22Rv1 (cell line): ENCODE measurements around the gene TOR1B.

ENCODE experiments used
- H3K27ac ChIP-seq: fragments of 450-650 bp; 2 replicates; pipeline ENCODE4 v1.5.1; 2017
- ZFX ChIP-seq: fragments of 450-650 bp; IDR thresholded peaks from 2 replicates; pipeline ENCODE4 v1.6.1; 2017; ENCODE audit warnings: antibody characterized with exemption, borderline replicate concordance
- TF ChIP-seq, protein P1 (sequence below): fragments of 450-650 bp; IDR thresholded peaks from 2 replicates; pipeline ENCODE4 v1.5.1; 2017; ENCODE audit warnings: mild to moderate bottlenecking

Gene TOR1B

DNA sequence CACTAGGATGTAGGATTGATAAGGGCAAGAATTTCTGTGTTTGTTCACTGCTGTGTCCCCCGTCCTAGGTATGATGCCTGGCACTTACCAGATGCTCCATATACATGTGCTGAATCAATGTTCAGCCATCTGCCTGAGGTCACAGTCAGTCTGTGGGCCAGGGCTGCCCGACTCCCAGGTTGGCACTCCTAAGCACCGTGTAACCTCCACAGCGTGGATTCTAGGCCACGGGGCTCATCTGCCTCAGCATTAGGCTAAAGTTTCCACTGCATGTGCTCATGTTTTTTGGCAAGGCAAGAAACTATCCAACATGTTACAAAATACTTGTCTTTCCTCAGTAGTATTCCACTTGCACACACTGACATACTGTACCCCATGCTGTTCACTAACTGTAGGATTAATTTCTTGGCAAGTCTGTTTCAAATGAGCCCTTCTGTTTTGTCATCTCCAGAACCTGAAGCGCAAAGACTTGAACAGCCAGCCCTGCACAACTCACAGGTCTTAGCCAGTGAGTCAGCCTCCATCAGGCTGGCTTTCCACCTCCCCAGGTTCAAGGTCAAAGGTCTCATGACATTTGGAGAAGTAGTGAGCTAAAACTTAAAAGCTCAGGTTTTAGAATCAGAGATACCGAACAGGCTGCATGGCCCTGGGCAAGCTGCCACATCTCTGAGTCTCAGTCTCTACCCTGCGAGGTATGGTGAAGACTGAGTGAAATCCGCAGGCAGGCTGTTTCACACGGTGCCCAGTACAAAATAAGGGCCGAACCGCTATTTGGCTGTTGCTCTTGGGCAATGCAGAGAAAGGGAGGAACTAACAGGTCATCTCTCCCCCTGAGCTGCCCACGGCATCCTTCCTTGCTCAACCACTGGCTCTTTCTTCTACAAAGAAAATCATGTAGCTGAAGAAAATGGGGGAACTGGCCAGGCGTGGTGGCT lies 13.8 kb downstream of the TOR1B start:
- TF ChIP-seq ZFX = no peak
- 0 out of 2 replicates have a peak overlapping the region, but pooled peaks have one; percentile 12 for H3K27ac ChIP-seq

DNA sequence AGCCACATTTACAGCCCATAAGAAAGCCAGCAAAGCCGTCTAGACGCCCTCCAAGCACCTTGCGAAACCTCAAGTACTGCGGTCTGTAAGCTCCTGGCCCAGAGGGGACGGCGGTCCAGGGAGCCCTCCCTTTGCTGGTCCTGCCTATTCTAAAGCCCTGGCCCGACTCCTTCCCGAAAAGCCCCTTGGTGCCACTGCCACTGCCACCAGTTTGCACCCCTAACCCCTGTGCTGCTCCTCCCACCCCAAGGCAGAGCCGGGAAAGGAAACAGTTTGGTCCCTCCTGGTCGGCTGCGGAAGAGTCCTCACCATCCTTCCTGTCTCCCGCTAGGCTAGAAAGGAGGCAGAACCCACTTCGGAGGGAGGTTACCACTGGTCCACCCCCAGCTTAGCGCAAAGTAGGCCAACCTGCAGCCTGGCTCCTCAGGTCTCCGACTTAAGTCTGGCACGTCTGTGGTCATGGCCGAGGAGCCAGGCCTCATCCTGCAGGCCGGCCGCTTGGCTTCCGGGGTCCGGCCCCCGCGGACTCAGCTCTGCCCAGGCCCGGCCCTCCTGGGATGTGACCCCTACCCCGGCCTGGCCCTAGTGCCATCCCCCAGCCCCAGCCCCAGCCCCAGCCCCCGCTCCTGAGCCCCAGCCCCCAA lies 20.0 kb downstream of the TOR1B start:
- TF ChIP-seq, protein P1, sequence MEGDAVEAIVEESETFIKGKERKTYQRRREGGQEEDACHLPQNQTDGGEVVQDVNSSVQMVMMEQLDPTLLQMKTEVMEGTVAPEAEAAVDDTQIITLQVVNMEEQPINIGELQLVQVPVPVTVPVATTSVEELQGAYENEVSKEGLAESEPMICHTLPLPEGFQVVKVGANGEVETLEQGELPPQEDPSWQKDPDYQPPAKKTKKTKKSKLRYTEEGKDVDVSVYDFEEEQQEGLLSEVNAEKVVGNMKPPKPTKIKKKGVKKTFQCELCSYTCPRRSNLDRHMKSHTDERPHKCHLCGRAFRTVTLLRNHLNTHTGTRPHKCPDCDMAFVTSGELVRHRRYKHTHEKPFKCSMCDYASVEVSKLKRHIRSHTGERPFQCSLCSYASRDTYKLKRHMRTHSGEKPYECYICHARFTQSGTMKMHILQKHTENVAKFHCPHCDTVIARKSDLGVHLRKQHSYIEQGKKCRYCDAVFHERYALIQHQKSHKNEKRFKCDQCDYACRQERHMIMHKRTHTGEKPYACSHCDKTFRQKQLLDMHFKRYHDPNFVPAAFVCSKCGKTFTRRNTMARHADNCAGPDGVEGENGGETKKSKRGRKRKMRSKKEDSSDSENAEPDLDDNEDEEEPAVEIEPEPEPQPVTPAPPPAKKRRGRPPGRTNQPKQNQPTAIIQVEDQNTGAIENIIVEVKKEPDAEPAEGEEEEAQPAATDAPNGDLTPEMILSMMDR = no peak
- TF ChIP-seq ZFX = no peak
- H3K27ac ChIP-seq = peak overlapping the region; percentile 69

DNA sequence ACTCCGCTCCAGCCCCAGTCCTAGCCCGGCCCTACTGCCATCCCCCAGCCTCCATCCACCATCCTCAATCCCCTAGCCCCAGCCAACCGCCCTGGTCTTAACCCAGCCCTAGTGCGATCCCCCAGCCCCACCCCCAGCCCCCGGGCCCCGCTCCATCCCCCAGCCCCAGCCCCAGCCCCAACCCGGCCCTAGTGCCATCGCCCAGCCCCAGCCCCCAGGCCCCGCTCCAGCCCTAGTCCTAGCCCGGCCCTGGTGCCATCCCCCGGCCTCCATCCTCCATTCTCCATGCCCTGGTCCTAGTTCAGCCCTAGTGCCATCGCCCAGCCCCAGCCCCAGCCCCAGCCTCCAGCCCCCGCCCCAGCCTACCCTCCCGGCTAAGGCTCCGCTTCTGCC lies 20.6 kb downstream of the TOR1B start:
- H3K27ac ChIP-seq = peak overlapping the region; percentile 69
- no peak for TF ChIP-seq ZFX
- TF ChIP-seq, protein P1 = no peak

DNA sequence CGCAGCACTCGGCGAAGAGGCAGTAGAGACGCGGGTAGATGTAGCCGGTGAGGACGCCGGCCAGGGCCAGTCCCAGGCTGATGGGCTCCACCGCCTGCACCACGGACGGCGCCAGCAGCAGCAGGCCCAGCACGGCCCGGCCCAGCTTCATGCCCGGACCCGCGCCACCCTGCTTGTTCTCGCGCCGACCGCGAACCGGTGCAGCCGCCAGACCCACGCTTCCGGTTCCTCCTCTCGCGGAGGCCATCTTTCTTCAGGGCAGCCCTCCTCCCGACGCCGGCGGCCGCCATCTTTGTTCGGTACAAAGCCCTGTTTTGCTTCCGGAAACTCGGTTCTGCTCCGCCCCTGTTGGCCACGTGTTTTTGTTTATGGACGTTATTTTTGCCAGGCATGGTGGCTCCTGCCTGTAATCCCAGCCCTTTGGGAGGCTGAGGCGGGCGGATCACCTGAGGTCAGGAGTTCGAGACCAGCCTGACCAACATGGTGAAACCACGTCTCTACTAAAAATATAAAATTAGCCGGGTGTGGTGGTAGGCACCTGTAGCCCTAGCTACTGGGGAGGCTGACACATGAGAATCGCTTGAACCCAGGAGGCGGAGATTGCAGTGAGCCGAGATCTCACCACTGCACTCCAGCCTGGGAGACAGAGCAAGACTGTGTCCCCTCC lies 21.1 kb downstream of the TOR1B start, which contains the start of gene TOR1A:
Gene TOR1A, minus strand, starts transcription at position 202 of the 667 bp plus-strand sequence. Its CDS starts 51 bp downstream, at position 151.
- TF ChIP-seq ZFX = no peak
- TF ChIP-seq, protein P1 = no peak
- H3K27ac ChIP-seq = peak within 1 kb of the TSS; percentile 69

DNA sequence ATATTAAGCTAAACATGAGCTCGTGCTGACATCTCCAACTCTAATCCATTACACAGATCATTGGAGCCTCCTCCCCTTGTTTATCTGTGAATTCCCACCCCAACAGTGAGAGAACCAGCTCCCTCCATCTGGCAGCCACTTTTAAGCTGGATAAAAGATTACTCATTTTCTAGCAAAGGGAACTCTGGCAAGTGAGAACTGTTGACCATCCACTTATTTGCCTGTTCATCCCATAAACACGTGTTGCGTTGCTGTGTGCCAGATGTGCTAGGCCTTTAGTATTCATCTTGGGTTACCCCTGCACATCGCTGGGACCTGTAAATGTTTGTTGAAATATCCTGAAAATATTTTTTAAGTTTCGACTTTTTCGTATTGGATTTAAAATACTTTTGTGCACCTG lies 23.4 kb downstream of the TOR1B start:
- H3K27ac ChIP-seq = peak overlapping the region; percentile 18; the same call in 1 of the 2 replicates
- no peak for TF ChIP-seq ZFX
- TF ChIP-seq, protein P1 = no peak

DNA sequence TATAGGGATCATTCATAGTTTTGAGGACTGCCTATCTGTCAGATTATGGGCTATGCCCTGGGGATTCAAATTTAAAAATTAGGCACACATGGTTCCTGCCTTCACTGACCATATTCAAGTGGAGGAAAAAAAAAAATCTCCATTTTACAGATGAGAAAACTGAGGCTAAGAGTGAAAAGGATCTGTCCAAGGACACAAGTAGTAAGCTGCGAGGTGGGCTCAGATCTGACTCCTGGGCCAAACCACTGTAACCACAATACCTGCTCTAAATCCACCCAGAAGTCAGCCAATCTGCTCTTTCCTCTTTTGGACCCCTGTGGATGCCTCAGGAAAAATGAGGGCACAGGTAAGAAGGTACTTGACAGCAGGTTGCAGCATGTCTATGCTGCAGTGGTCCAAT lies 23.8 kb downstream of the TOR1B start:
- TF ChIP-seq ZFX = no peak
- TF ChIP-seq, protein P1 = no peak
- H3K27ac ChIP-seq = peak overlapping the region; percentile 18; the same call in 1 of the 2 replicates

DNA sequence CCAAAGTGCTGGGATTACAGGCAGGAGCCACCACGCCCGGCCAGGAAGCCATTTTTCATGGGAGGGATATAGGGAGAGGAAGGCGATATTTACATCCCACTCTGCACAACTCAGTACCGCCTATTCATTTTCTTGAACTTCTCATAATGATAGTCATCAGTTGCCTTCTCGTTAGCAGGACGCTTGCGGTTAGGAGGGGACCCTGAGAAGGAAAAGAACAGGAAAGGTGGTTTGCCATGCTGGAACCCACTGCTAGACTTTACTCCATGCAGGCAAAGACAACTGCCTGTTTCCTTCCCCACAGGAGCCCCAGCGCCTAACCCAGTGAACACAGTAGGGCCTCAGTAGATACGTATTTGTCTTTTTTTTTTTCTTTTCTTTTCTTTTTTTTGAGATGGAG lies 25.1 kb downstream of the TOR1B start:
- peak overlapping the region; percentile 18; the same call in 1 of the 2 replicates for H3K27ac ChIP-seq
- TF ChIP-seq, protein P1 = no peak
- TF ChIP-seq ZFX = no peak
